Endothelial cell of umbilical vein (primary cell): ENCODE measurements around the gene EFNA4. TPM values are rescaled to one million over a fixed set of nuclear protein-coding genes. Genes with fewer than 3 reads are reported as not detected.

Experiments used
- BruUV-seq: library from RNA; stranded (reverse); fragments of 400-500 nt; replicated peaks from 2 replicates; lab custom pipeline; 2021; lab: Mats Ljungman, UMichigan
- CTCF ChIA-PET: fragments of 300-600, 350-600 bp; sonication (Branson Sonifier 250); formaldehyde crosslinking; loops from one replicate; lab custom pipeline; 2021; ENCODE audit warnings: antibody characterized with exemption, inconsistent platforms; lab: Charles Lee
- POLR2A ChIA-PET: fragments of 300-600, 350-600 bp; sonication (Branson Sonifier 250); formaldehyde crosslinking; loops from one replicate; lab custom pipeline; 2021; ENCODE audit warnings: antibody characterized with exemption, inconsistent platforms; lab: Charles Lee
- DNase-seq: peaks from one replicate; pipeline ENCODE4 v3.0.0-alpha.2; 2011; ENCODE audit warnings: low read depth, low spot score
- FAIRE-seq: peaks from 2 replicates; lab custom pipeline; 2011; peaks lifted over from hg19 to GRCh38; lab: Jason Lieb, UNC
- H2AFZ ChIP-seq: 2 replicates; pipeline ENCODE4 v1.6.0; 2012; ENCODE audit warnings: low read depth, low read length, control low read depth, inconsistent platforms
- H3K27ac ChIP-seq: 2 replicates; pipeline ENCODE4 v1.5.1; 2011; ENCODE audit warnings: low read depth, mild to moderate bottlenecking, control low read depth, low read length, moderate library complexity; ENCODE audit not compliant: insufficient read depth
- H3K27me3 ChIP-seq, 2 experiments: 2 replicates each; pipeline versions ENCODE4 v1.6.0 to v1.6.1; 2011; ENCODE audit warnings: low read length in 2 of 2, mixed read lengths in 1 of 2; ENCODE audit not compliant: control insufficient read depth in 2 of 2, insufficient read depth in 2 of 2
- H3K36me3 ChIP-seq, 2 experiments: 2 replicates in 1 of 2; 3 replicates in 1 of 2; pipeline ENCODE4 v1.5.1; 2011; ENCODE audit warnings: low read length in 2 of 2, mild to moderate bottlenecking in 1 of 2, moderate library complexity in 1 of 2; ENCODE audit not compliant: control insufficient read depth in 2 of 2, insufficient read depth in 2 of 2; ENCODE audit errors: extremely low read depth in 1 of 2
- H3K4me1 ChIP-seq: 3 replicates; pipeline ENCODE4 v1.5.1; 2011; ENCODE audit warnings: mild to moderate bottlenecking, low read length; ENCODE audit not compliant: control insufficient read depth, insufficient read depth; ENCODE audit errors: extremely low read depth
- H3K4me2 ChIP-seq: 2 replicates; pipeline ENCODE4 v1.6.1; 2011; ENCODE audit warnings: low read length, control low read depth, mixed read lengths; ENCODE audit not compliant: insufficient read depth
- H3K4me3 ChIP-seq, 3 experiments: fragments of 200-600 bp in 1 of 3; sonication (generic), shearing (Covaris generic) in 1 of 3; replicated peaks in 1 of 3; 2 replicates each; pipeline ENCODE4 v1.5.1; 2011 to 2016; ENCODE audit warnings: control low read depth in 3 of 3, low read length in 3 of 3, mild to moderate bottlenecking in 2 of 3, inconsistent platforms in 1 of 3, low read depth in 1 of 3, moderate library complexity in 1 of 3; ENCODE audit not compliant: insufficient read depth in 1 of 3
- H3K79me2 ChIP-seq: 2 replicates; pipeline ENCODE4 v1.6.0; 2012; ENCODE audit warnings: low read length, inconsistent platforms; ENCODE audit not compliant: control insufficient read depth, insufficient read depth
- H3K9ac ChIP-seq: replicated peaks from 2 replicates; pipeline ENCODE3; 2011; ENCODE audit warnings: low read length, control low read depth; ENCODE audit not compliant: insufficient read depth; ENCODE audit errors: extremely low read depth
- H3K9me1 ChIP-seq: replicated peaks from 3 replicates; pipeline ENCODE4 v1.6.0; 2011; ENCODE audit warnings: mild to moderate bottlenecking, low read length; ENCODE audit not compliant: control insufficient read depth, insufficient read depth; ENCODE audit errors: extremely low read depth
- H3K9me3 ChIP-seq: replicated peaks from 2 replicates; pipeline ENCODE4 v1.5.1; 2012; ENCODE audit warnings: low read length, inconsistent platforms; ENCODE audit not compliant: control insufficient read depth, insufficient read depth
- H4K20me1 ChIP-seq: replicated peaks from 2 replicates; pipeline ENCODE3; 2011; ENCODE audit warnings: mild to moderate bottlenecking, low read length; ENCODE audit not compliant: control insufficient read depth, insufficient read depth; ENCODE audit errors: extremely low read depth
- CTCF ChIP-seq, 2 donors: IDR thresholded peaks; 1 replicate in 1 of 2; 2 replicates in 1 of 2; pipeline ENCODE4 v1.5.1; 2011; ENCODE audit warnings: low read length in 2 of 2, mild to moderate bottlenecking in 2 of 2, moderate library complexity in 2 of 2, control low read depth in 1 of 2, inconsistent platforms in 1 of 2, low read depth in 1 of 2; ENCODE audit not compliant: insufficient read depth in 1 of 2; ENCODE audit errors: extremely low read depth in 1 of 2
- EZH2 ChIP-seq: IDR thresholded peaks from 2 replicates; pipeline ENCODE4 v1.6.1; 2012; ENCODE audit warnings: borderline replicate concordance, low read depth, mild to moderate bottlenecking, moderate library complexity, low read length, inconsistent platforms; ENCODE audit not compliant: severe bottlenecking
- FOS ChIP-seq: IDR thresholded peaks from 2 replicates; pipeline ENCODE4 v1.6.1; 2011; ENCODE audit warnings: mild to moderate bottlenecking, low read length, moderate library complexity, borderline replicate concordance; ENCODE audit not compliant: insufficient read depth
- GATA2 ChIP-seq: IDR thresholded peaks from 2 replicates; pipeline ENCODE4 v1.7.0; 2011; ENCODE audit warnings: low read depth, mild to moderate bottlenecking, moderate library complexity, mixed read lengths, low read length; ENCODE audit not compliant: insufficient read length, insufficient read depth
- JUN ChIP-seq: IDR thresholded peaks from 2 replicates; pipeline ENCODE4 v1.6.1; 2011; ENCODE audit warnings: borderline replicate concordance, low read depth; ENCODE audit not compliant: insufficient read length, insufficient read depth
- MAX ChIP-seq: IDR thresholded peaks from 2 replicates; pipeline ENCODE4 v1.6.1; 2011; ENCODE audit not compliant: insufficient read depth, insufficient read length
- MYC ChIP-seq: IDR thresholded peaks from one replicate; pipeline ENCODE4 v1.6.1; 2011; ENCODE audit warnings: mild to moderate bottlenecking, low read depth, low read length
- POLR2A ChIP-seq: IDR thresholded peaks from 2 replicates; pipeline ENCODE4 v1.6.1; 2012; ENCODE audit warnings: low read depth, mild to moderate bottlenecking, control low read depth, low read length
- POLR2AphosphoS5 ChIP-seq: IDR thresholded peaks from 2 replicates; pipeline ENCODE4 v1.6.1; 2012; ENCODE audit warnings: low read depth, mild to moderate bottlenecking, control low read depth, low read length, moderate library complexity; ENCODE audit not compliant: insufficient read depth
- dilution Hi-C: fragments of 300-500 bp; cut with MboI; formaldehyde crosslinking; loops from one replicate; pipeline ENCODE4 v1.15.0; 2019; ENCODE audit warnings: low sequenced_read_pairs; ENCODE audit not compliant: extremely low pct_ligation_motif_present
- intact Hi-C: fragments of 100-400 bp; cut with micrococcal nuclease; formaldehyde crosslinking; loops from one replicate; pipeline ENCODE4 v1.10.0; 2022
- polyA plus RNA-seq, 4 experiments: library from polyadenylated mRNA; depleted of rRNA in 3 of 4; stranded (reverse) in 3 of 4; unstranded in 1 of 4; fragments of >200 nt; gene quantifications; 2 replicates each; pipeline versions ENCODE4 v1.2.1 to v1.2.3, GENCODE V29; 2011 to 2012; ENCODE audit warnings: missing spikeins in 1 of 4
- total RNA-seq: library from RNA; stranded (reverse); gene quantifications from 2 replicates; pipeline ENCODE4 v1.2.3, GENCODE V29; 2021

Gene EFNA4
- total and polyA plus RNA-seq, 2 donors (not counting 3 experiments of a cell fraction or from before 2014, with no cell fraction given): 16.5 to 25.2 TPM

- CTCF ChIA-PET: interaction anchor here (0.5 to 2.0 kb wide), 10 partner anchors 8 to 97 kb away, joined by 3 to 10 read pairs (median 5); partner anchors contain the start of genes ADAM15, FLAD1 and LENEP
- POLR2A ChIA-PET: no interaction called here
- intact Hi-C loops: loop anchor here (2.0 kb wide), 1 partner anchor 15 kb away; no protein-coding TSS in a partner anchor
- no peak overlapping the region for H2AFZ ChIP-seq
- TF ChIP-seq POLR2A: no peak
- TF ChIP-seq GATA2: no peak
- no peak for TF ChIP-seq POLR2AphosphoS5
- no peak for TF ChIP-seq JUN
- no peaks in the 10 kb centered on the region for H3K9me3 ChIP-seq
- peaks cover 4 to 6% of the 10 kb centered on the region in 2 experiments for H3K36me3 ChIP-seq
- H3K4me3 ChIP-seq: no peak overlapping the region
- BruUV-seq: no TSS peak
- no peaks in the 10 kb centered on the region for H3K9me1 ChIP-seq
- peak overlapping the region; percentile 77 for H3K4me2 ChIP-seq
- H3K9ac ChIP-seq: no peak overlapping the region
- peaks cover under 1% of the 10 kb centered on the region for H3K79me2 ChIP-seq
- DNase-seq (no peak), FAIRE-seq (no peak)
- no peaks in the 10 kb centered on the region for H3K4me1 ChIP-seq
- H3K27ac ChIP-seq: no peak overlapping the region
- dilution Hi-C loops: no loop called here
- H4K20me1 ChIP-seq: no peaks in the 10 kb centered on the region
- peaks cover 0 to 4% of the 10 kb centered on the region in 2 experiments for H3K27me3 ChIP-seq
These were observed 6.7 kb downstream of the EFNA4 start for GRCh38 chr1:155070158-155070621.

GRCh38 chr1:155070721-155071569, 7.4 kb downstream of the EFNA4 start:
- no peaks in the 10 kb centered on the region for H4K20me1 ChIP-seq
- H3K9ac ChIP-seq: no peak overlapping the region
- H2AFZ ChIP-seq: peak overlapping the region; percentile 34
- H3K27me3 ChIP-seq: peaks cover 0 to 4% of the 10 kb centered on the region in 2 experiments
- intact Hi-C loops (loop anchor here (2.0 kb wide), 1 partner anchor 14 kb away; no protein-coding TSS in a partner anchor), dilution Hi-C loops (no loop called here)
- no peaks in the 10 kb centered on the region for H3K9me3 ChIP-seq
- BruUV-seq: no TSS peak
- no peaks in the 10 kb centered on the region for H3K4me1 ChIP-seq
- TF ChIP-seq MYC (no peak), CTCF (IDR thresholded peaks at IDR 0.05; ENCODE audit: extremely low read depth in 1 of 2, insufficient read depth in 1 of 2, low read depth in 1 of 2, low read length in 2 of 2) (peak; percentile 17 to 67), GATA2 (no peak), JUN (no peak), POLR2A (no peak), POLR2AphosphoS5 (peak; percentile 38), FOS (no peak), MAX (no peak), EZH2 (no peak)
- peak overlapping the region in 2 of 3 experiments; percentile 19 to 37 for H3K4me3 ChIP-seq
- no peak overlapping the region for H3K27ac ChIP-seq
- ChIA-PET CTCF (interaction anchor here (0.5 to 2.0 kb wide), 10 partner anchors 9 to 97 kb away, joined by 3 to 10 read pairs (median 5); partner anchors contain the start of genes ADAM15, FLAD1 and LENEP), POLR2A (no interaction called here)
- peak; percentile 81 for FAIRE-seq
- peak; percentile 71 for DNase-seq
- H3K36me3 ChIP-seq: peaks cover 4 to 6% of the 10 kb centered on the region in 2 experiments
- peak overlapping the region; percentile 77 for H3K4me2 ChIP-seq
- H3K79me2 ChIP-seq: no peaks in the 10 kb centered on the region
- H3K9me1 ChIP-seq: no peaks in the 10 kb centered on the region
